WERI-Rb-1 (cell line): ENCODE measurements around the gene CD79B.

ENCODE experiments used
- DNase-seq: peaks from one replicate; pipeline ENCODE4 v3.0.0-alpha.2; 2020
- H3K27ac ChIP-seq: fragments of 250-450 bp; sonication (Bioruptor Pico); 2 replicates; pipeline ENCODE4 v1.5.1; 2020; ENCODE audit warnings: mild to moderate bottlenecking, moderate library complexity
- H3K27me3 ChIP-seq: fragments of 250-450 bp; sonication (Bioruptor Pico); 2 replicates; pipeline ENCODE4 v1.5.1; 2021; ENCODE audit warnings: mild to moderate bottlenecking, low read depth, moderate library complexity; ENCODE audit not compliant: insufficient read depth, severe bottlenecking
- H3K36me3 ChIP-seq: fragments of 250-450 bp; sonication (Bioruptor Pico); 2 replicates; pipeline ENCODE4 v1.5.1; 2020; ENCODE audit warnings: mild to moderate bottlenecking, moderate library complexity
- H3K4me3 ChIP-seq: 2 replicates; pipeline ENCODE4 v1.5.1; 2011; ENCODE audit warnings: low read depth, mild to moderate bottlenecking, control low read depth, low read length
- H3K9me3 ChIP-seq: fragments of 250-450 bp; sonication (Bioruptor Pico); 2 replicates; pipeline ENCODE4 v1.5.1; 2021; ENCODE audit warnings: mild to moderate bottlenecking, moderate library complexity; ENCODE audit not compliant: severe bottlenecking
- CTCF ChIP-seq: IDR thresholded peaks from 2 replicates; pipeline ENCODE4 v1.5.1; 2011; ENCODE audit warnings: low read depth, mild to moderate bottlenecking, control low read depth, inconsistent platforms, low read length

Gene CD79B

GRCh38 chr17:63973930-63974593 lies 41.9 kb upstream of the CD79B start:
- TF ChIP-seq CTCF = no peak
- H3K27ac ChIP-seq = no peak overlapping the region
- DNase-seq = no peak
- H3K4me3 ChIP-seq = no peak overlapping the region
- no peaks in the 10 kb centered on the region for H3K9me3 ChIP-seq
- H3K27me3 ChIP-seq = no peaks in the 10 kb centered on the region
- no peaks in the 10 kb centered on the region for H3K36me3 ChIP-seq

GRCh38 chr17:63973247-63973646 lies 41.1 kb upstream of the CD79B start:
- Histone ChIP-seq H3K27ac (no peak overlapping the region), H3K4me3 (no peak overlapping the region), H3K9me3 (no peaks in the 10 kb centered on the region), H3K36me3 (no peaks in the 10 kb centered on the region), H3K27me3 (no peaks in the 10 kb centered on the region)
- no peak for DNase-seq
- no peak for TF ChIP-seq CTCF

GRCh38 chr17:63972796-63973195 lies 40.7 kb upstream of the CD79B start, which contains the start of gene SCN4A:
Gene SCN4A, minus strand, starts transcription at chr17:63972918. Its CDS starts 77 bp downstream, at chr17:63972841.
- no peaks in the 10 kb centered on the region for H3K9me3 ChIP-seq
- H3K4me3 ChIP-seq = no peak within 1 kb of the TSS
- H3K27ac ChIP-seq = no peak within 1 kb of the TSS
- DNase-seq = no peak
- no peaks in the 10 kb centered on the region for H3K36me3 ChIP-seq
- no peaks in the 10 kb centered on the region for H3K27me3 ChIP-seq
- TF ChIP-seq CTCF = no peak

- H3K36me3 ChIP-seq = no peaks in the 10 kb centered on the region
- no peak overlapping the region for H3K4me3 ChIP-seq
- H3K27ac ChIP-seq = no peak overlapping the region
- H3K27me3 ChIP-seq = no peaks in the 10 kb centered on the region
- H3K9me3 ChIP-seq = no peaks in the 10 kb centered on the region
- no peak for TF ChIP-seq CTCF
- DNase-seq = no peak
Observed at GRCh38 chr17:63969278-63969677, 37.1 kb upstream of the CD79B start.

- no peaks in the 10 kb centered on the region for H3K9me3 ChIP-seq
- H3K4me3 ChIP-seq = no peak overlapping the region
- TF ChIP-seq CTCF = no peak
Observed at GRCh38 chr17:63967953-63968352, 35.8 kb upstream of the CD79B start.

More at GRCh38 chr17:63967953-63968352, 35.8 kb upstream of the CD79B start:
- DNase-seq = no peak
- Histone ChIP-seq H3K27me3 (no peaks in the 10 kb centered on the region), H3K36me3 (no peaks in the 10 kb centered on the region), H3K27ac (no peak overlapping the region)
